ENCODE data around the gene OR52E1.

OR52E1 gene

DNA sequence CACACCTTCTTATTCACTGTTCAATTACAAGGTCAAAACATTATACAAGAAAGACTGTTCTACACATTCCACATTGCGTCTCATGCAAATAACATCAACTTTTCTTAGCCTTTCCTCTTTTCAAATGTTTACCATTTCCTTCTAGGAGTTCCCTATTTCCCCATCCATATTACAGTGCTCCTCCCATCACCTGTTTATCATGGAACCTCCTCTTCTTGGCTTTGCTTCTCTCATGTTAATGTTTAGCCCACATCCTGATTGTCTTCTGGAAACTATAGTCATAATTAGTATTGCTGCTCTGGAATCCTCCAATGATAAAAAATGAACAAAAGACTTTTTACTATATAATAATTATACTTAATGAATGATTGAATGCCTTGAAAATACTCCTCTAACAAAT lies 21.3 kb downstream of the OR52E1 start:
- no peak overlapping the region for H3K27ac Mint-ChIP-seq
- no peaks in the 10 kb centered on the region for H3K4me1 Mint-ChIP-seq
- no peaks in the 10 kb centered on the region for H3K9me3 Mint-ChIP-seq
- peaks cover 3% of the 10 kb centered on the region for H3K27me3 Mint-ChIP-seq
- H3K4me3 Mint-ChIP-seq, result no peak overlapping the region
- H3K36me3 Mint-ChIP-seq, result no peaks in the 10 kb centered on the region

DNA sequence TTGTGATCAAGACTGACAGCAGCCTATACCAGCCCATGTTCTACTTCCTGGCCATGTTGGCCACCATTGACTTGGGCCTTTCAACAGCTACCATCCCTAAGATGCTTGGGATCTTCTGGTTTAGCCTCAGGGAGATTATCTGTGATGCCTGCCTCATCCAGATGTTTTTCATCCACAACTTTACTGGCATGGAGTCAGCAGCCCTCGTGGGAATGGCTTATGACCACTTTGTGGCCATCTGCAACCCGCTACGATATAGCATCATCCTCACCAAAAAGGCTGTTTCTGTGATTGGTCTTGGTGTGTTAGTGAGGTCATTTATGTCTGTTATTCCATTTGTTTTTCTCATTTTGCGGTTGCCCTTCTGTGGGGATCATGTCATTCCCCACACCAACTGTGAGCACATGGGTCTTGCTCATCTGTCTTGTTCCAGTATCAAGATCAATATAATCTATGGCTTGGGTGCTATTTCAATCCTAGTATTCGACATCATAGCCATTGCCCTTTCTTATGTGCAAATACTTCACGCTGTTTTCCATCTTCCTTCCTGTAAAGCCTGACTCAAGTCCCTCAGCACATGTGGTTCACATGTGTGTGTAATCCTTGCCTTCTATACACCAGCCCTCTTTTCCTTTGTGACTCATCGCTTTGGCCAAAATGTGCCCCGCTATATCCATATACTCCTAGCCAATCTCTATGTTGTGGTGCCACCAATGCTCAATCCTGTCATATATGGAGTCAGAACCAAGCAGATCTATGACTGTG lies 23.6 kb downstream of the OR52E1 start:
- H3K27me3 Mint-ChIP-seq, result peaks cover 3% of the 10 kb centered on the region
- no peak overlapping the region for H3K4me3 Mint-ChIP-seq
- H3K4me1 Mint-ChIP-seq, result no peaks in the 10 kb centered on the region
- H3K36me3 Mint-ChIP-seq, result no peaks in the 10 kb centered on the region
- H3K9me3 Mint-ChIP-seq, result no peaks in the 10 kb centered on the region
- no peak overlapping the region for H3K27ac Mint-ChIP-seq

DNA sequence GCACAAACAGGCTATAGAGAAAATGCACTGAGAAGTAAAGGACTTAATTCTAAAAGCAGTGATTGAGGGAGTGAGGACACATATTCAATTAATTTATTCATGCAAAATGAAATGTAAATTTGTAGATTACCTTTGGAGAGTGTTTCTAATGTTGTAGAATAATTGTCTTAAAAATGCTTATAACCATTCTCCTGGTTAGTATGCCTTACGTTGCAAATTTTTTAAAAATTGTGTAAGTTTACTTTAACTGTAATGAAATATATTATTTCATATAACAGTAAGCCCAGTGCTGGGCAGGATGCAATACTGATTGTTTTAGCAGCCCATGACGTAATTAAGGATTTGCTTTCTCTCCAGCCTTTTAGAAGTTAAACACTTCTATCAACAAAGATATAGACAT lies 26.6 kb downstream of the OR52E1 start:
- no peak overlapping the region for H3K27ac Mint-ChIP-seq
- H3K9me3 Mint-ChIP-seq, result no peaks in the 10 kb centered on the region
- H3K36me3 Mint-ChIP-seq, result no peaks in the 10 kb centered on the region
- no peak overlapping the region for H3K4me3 Mint-ChIP-seq
- H3K4me1 Mint-ChIP-seq, result no peaks in the 10 kb centered on the region
- peaks cover 5% of the 10 kb centered on the region for H3K27me3 Mint-ChIP-seq

DNA sequence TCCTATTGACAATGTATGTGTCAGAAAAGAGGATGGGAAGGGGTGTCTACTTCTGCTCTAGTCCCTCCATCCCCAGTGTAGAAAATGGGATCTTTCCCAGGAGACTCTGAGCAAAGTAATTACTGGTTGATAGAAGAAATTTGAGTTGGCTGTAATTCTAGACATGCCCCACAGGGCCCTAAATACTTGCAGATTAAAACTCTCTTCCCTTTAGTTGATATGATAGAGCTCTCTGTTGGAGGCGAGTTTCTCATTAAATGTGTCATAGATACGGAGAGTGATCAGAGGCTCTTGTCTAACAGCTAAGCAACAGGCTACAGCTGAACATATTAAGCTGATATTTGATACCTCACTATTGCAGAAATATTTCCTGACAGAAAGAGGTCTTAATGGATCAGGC lies 32.9 kb downstream of the OR52E1 start:
- Mint-ChIP-seq H3K36me3 (no peaks in the 10 kb centered on the region), H3K4me1 (no peaks in the 10 kb centered on the region)

DNA sequence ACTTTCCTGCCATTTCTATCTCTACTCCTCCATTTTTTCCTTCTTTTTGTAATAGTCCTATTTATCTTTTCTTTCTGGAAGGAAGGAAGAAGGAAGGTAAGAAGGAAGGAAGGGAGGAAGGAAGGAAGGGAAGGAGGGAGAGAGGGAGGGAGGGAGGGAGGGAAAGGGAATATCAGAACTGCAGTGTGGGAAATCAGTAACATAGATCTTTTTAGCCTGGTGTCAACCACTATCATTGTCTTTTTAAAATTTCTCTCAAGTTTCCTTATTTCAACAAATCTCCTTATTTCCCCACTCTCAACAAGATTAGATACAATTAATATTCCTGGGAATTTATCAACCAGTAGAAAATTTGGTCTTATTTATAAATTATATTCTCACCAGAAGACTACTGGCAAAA lies 33.7 kb downstream of the OR52E1 start:
- Mint-ChIP-seq H3K4me1 (no peaks in the 10 kb centered on the region), H3K9me3 (no peaks in the 10 kb centered on the region), H3K27ac (no peak overlapping the region), H3K27me3 (peaks cover 7% of the 10 kb centered on the region), H3K36me3 (no peaks in the 10 kb centered on the region), H3K4me3 (no peak overlapping the region)

More for the DNA sequence above, 32.9 kb downstream of the OR52E1 start:
- Mint-ChIP-seq H3K27ac (no peak overlapping the region), H3K4me3 (no peak overlapping the region), H3K27me3 (peaks cover 7% of the 10 kb centered on the region), H3K9me3 (no peaks in the 10 kb centered on the region)

DNA sequence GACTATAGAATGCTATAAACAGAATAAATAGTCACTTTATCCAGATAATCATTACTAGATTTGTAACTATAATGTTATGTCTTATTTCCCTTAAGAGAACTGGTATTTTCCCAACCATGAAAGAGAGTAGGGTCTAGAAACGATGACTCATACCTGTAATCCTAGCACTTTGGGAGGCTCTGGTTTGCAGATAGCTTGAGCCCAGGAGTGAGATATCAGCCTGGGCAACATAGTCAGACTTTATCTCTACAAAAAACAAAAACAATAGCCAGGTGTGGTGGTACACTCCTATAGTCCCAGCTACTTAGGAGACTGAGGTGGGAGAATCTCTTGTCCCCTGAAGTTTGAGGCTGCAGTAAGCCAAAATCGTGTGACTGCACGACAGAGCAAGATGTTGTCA lies 37.9 kb downstream of the OR52E1 start:
- H3K27ac Mint-ChIP-seq, result no peak overlapping the region
- H3K4me1 Mint-ChIP-seq, result no peaks in the 10 kb centered on the region

DNA sequence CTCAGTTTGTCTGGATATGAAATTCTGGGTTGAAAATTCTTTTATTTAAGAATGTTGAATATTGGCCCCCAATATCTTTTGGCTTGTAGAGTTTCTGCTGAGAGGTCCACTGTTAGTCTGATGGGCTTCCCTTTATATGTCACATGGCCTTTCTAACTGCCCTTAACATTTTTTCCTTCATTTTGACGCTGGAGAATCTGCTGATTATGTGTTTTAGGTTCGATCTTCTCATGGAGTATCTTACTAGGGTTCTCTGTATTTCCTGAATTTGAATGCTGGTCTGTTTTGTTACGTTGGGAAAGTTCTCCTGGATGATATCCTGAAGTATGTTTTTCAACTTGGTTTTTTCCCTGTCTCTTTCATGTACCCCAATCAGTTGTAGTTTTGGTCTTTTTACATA lies 46.0 kb downstream of the OR52E1 start:
- Mint-ChIP-seq H3K4me3 (no peak overlapping the region), H3K9me3 (no peaks in the 10 kb centered on the region), H3K4me1 (no peaks in the 10 kb centered on the region), H3K36me3 (no peaks in the 10 kb centered on the region), H3K27me3 (peaks cover 4% of the 10 kb centered on the region), H3K27ac (no peak overlapping the region)

More for the DNA sequence above, 37.9 kb downstream of the OR52E1 start:
- Mint-ChIP-seq H3K9me3 (no peaks in the 10 kb centered on the region), H3K4me3 (no peak overlapping the region), H3K27me3 (peaks cover 4% of the 10 kb centered on the region), H3K36me3 (no peaks in the 10 kb centered on the region)

DNA sequence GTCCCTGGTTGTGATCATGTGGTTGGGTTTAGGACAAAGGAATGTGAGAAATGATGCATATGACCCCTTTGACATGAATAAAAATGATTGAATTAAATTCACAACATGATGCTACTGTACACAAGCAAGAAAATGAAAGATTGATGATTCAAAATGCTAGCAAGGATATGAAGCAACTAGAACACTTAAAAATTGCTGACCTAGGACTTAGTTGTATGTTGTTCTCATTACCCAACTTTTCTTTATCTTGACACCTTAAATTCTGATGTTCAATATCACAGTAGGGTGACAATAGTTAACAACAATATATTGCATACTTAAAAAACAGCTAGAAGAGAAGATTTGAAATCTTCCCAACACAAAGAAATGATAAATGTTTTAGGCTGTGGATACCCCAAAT lies 48.2 kb downstream of the OR52E1 start:
- no peak overlapping the region for H3K4me3 Mint-ChIP-seq
- H3K27ac Mint-ChIP-seq, result no peak overlapping the region
- no peaks in the 10 kb centered on the region for H3K4me1 Mint-ChIP-seq
- H3K9me3 Mint-ChIP-seq, result no peaks in the 10 kb centered on the region
- no peaks in the 10 kb centered on the region for H3K36me3 Mint-ChIP-seq
- peaks cover 5% of the 10 kb centered on the region for H3K27me3 Mint-ChIP-seq

DNA sequence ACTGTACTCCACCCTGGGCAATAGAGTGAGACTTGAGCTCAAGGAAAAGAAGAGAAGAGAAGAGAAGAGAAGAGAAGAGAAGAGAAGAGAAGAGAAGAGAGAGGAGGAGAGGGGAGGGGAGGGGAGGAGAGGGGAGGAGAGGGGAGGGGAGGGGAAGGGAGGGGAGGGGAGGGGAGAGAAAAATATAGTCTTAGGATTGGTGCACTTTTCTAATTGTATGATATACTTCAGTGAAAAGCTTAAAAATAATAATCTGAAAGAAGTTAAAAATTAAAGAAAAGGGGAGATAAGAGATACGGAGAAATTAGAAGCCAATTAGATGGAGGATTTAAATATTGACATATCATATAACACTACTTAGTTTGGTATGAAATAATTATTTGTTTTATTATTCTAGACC lies 49.5 kb downstream of the OR52E1 start:
- peaks cover 13% of the 10 kb centered on the region for H3K27me3 Mint-ChIP-seq
- no peaks in the 10 kb centered on the region for H3K36me3 Mint-ChIP-seq
- no peaks in the 10 kb centered on the region for H3K9me3 Mint-ChIP-seq
- H3K27ac Mint-ChIP-seq, result no peak overlapping the region
- H3K4me1 Mint-ChIP-seq, result no peaks in the 10 kb centered on the region
- no peak overlapping the region for H3K4me3 Mint-ChIP-seq

Data from activated naive CD4-positive, alpha-beta T cell treated with anti-CD3 and anti-CD28 coated beads, Interleukin-2, amount 50 U/mL, for 24 hours (primary cell).